ENCODE measurements around the gene GRK4.

GRCh38 chr4:2958446-2958845 is 4.9 kb upstream of the GRK4 start:
- no peak for TF ChIP-seq CTCF (IDR thresholded peaks at IDR 0.05; ENCODE audit: low read depth, low read length)
- TF ChIP-seq POLR2A (IDR thresholded peaks at IDR 0.05; ENCODE audit: extremely low read depth, insufficient read length), result no peak
- TF ChIP-seq MYC (IDR thresholded peaks at IDR 0.05; ENCODE audit: low read depth, low read length), result no peak

Data from NB4 (cell line).